GM19023 (cell line): Measurements from ENCODE around the gene JPH3.
"Not testable (repeated sequence)": the region's sequence is repeated elsewhere in the genome, so short reads cannot be mapped to it uniquely, and the experiment has no call there.

ENCODE experiments used
- ATAC-seq: cut with Tn5 transposase; IDR thresholded peaks from one replicate; pipeline ENCODE4 v1.9.1; 2021; ENCODE audit warnings: mild to moderate bottlenecking, moderate library complexity; ENCODE audit not compliant: unreplicated experiment

Gene JPH3

DNA sequence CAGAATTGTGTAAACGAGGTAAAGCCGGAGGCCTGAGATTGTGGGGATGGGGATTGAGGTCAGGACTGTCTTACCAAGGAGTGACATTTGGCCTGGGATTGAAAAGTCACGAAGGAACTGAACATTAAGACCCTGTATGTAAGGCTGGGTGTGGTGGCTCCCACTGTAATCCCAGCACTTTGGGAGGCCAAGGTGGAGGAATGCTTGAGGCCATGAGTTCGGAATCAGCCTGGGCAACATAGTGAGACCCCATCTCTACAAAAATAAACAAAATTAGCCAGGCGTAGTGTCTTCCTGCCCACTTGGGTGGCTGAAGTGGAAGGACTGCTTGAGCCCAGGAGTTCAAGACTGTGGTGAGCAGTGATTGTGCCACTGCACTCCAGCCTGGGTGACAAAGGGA lies 75.5 kb downstream of the JPH3 start:
- ATAC-seq: no peak

DNA sequence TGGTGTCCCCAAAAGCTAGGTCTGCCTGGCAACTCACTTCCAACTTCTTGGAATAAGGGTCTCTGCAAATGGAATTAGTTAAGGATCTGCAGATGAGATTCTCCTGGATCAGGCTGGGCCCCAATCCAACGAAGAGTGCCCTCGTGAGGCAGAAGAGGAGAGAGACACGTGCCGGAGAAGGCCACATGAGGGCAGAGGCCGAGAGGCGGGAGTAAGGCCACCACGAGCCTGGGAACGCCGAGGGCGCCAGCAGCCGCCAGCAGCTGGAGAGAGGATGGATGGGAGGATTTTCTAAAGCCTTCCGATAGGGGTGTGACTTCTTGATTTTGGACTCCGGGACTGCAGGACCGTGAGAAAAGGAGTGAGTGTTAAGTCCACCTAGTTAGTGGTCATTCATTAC lies 76.3 kb downstream of the JPH3 start:
- no peak for ATAC-seq

DNA sequence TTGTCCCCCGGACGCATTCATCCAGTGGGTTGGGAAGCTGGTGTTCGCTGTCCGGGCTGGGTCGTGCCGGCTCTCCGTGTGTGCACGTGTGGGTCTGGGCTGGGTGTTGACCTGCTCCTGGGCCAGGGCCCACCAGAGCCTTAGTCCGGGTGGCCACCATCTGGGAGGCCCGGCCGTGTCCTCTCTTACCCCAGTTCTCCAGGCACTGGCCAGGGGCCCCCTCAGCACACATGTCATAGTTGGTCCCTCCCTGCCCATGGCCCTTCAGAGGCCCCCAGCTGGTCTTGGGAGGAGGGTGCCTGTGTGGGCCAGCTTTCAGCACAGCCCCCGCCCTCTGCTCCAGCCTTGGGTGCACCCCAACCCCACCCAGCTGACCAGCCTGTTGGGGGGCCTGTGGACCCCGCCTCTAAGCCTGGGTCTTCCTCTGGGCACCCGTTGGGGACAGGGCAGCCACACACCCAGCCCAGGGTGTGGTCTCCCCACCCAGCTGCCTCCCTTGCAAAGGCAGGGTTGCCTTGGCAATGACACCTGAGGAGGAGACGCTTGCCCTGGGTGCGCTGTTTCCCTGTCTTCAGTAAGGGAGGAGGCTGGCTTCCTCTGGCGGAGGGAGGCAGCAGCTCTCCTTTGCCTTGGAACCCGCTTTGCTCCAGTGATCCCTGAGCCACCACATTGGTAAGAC lies 77.4 kb downstream of the JPH3 start:
- ATAC-seq: no peak

DNA sequence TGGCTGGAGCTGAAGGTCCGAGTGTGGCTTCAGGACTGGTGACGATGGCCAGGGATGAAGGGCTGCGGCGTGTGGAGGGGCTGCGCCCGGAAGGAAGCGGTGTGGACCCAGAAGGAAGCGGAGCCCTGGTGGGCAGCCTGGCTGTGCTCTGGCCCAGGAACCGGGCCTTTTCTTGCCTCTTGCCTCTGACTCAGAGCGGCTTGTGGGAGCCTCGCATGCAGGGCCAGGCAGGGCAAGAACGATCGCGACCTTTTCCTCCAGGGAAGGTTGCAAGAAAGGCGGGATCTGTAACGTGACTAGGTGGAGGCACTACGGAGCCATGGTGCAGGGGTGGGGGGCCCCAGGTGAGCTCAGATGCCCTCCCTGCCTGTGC lies 78.0 kb downstream of the JPH3 start:
- ATAC-seq: no peak

DNA sequence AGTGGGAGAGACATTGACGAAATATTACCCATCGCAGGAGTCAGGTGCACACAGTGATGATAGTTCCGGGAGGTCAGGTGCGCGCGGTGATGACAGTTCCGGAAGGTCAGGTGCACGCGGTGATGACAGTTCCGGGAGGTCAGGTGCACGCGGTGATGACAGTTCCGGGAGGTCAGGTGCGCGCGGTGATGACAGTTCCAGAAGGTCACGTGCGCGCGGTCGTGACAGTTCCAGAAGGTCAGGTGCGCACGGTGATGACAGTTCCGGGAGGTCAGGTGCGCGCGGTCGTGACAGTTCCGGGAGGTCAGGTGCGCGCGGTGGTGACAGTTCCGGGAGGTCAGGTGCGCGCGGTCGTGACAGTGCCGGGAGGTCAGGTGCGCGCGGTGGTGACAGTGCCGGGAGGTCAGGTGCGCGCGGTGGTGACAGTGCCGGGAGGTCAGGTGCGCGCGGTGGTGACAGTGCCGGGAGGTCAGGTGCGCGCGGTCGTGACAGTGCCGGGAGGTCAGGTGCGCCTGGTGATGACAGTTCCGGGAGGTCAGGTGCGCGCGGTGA lies 78.8 kb downstream of the JPH3 start:
- not testable (repeated sequence) for ATAC-seq

DNA sequence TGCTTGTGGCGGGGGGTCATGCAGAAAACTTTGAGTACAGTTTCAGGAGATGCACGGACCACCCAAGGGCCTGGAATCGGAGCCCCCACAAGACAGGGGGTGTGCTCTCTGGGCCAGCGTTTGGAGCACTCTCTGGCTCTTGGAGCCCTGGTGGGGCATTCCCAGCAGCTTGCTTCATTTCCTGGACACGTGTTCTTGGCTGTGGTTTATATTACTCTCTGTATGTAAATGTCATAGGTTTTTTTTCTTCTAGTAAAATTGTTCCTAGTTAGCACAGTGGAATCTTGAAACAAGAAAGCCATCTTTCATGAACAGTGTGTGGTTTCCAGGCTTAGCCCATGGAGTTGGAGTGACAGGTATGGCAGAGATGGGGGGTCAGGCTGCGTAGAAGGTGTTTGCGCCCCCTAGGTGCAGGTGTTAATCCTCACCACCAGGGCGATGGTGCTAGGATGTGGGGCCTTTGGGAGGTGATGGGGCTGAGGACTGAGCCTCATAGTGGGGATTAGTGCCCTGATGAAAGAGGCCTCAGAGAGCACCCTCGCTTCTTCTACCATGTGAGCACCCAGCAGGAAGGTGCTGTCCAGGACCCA lies 79.8 kb downstream of the JPH3 start:
- no peak for ATAC-seq

DNA sequence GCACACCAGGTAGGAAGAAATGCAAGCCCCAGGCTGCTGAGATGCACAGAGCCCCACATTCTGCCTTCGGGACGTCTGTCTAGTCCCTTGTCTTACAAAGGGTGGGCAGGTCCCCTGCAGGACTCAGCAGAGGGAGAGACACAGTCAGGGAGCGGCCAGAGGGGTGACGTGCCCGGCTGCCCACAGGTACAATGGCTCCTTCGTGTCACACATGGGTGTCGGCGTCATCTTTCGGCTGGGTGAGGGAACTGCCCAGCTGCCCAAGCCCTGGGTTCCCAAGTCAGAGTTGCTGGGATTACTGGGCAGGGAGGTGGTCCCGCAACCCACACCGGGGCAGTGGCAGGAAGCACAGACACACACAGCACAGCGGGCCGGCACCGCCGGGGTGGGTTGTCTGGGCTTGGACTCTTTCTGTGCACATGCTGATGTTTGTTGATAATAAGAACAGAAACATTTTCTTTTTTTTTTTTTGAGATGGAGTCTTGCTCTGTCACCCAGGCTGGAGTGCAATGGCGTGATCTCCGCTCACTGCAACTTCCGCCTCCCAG lies 80.6 kb downstream of the JPH3 start:
- no peak for ATAC-seq

DNA sequence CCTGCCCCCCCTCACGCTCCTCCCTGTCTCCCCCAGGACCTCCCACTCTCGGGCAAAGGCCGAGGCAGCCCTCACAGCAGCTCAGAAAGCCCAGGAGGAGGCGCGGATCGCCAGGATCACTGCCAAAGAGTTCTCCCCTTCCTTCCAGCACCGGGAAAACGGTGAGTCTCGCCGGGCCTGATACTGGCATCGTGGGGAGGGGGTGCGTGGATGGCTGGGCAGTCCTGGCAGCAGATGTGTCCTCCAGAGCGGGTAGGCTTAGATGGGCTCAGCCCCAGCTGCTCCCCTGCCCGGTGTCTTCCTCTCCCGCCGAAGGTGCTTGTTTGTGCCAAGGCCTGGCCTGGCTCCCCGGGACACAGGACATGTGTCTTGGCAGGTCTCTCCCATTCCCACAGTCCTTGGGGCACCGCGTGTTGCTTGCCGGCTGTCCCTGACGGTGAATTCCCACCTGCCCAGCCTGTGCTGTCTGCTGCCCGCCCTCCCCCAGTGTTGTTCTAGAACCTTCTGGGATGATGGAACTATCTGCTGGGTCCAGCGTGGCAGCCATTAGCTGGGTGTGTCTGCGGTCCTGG lies 81.9 kb downstream of the JPH3 start:
- no peak for ATAC-seq

DNA sequence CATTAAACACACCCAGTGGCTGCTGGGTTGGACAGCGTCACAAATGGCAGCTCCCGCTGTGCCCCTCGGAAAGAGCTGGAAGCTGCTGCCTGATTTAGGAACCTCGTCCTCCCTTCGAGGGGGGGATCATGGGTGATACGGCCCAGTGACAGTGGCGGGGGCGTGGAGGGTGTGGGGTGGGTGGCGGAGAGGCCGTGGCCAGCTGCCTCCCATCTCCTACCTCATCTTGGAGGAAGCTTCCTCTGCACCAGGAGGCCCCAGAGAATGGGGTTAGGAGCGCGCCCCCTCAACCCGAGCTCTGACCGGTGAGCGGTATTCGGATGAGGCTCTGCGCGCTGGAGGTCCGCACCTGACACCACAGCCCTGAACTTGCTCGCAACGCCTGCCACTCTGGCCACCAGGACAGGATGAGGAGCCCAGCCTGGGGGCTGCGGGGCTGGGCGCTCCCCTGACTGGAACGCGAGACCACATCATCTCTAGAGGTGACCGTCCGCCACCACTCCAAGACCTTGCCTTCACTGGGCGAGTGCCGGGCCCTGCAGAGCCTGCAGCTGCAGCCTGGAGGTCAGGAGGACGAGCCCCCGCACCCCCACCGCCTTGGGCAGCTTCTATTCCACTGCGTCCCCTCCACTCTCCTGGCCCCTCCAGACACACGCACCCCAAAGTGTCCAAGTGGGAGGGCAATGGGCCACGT lies 82.5 kb downstream of the JPH3 start:
- no peak for ATAC-seq

DNA sequence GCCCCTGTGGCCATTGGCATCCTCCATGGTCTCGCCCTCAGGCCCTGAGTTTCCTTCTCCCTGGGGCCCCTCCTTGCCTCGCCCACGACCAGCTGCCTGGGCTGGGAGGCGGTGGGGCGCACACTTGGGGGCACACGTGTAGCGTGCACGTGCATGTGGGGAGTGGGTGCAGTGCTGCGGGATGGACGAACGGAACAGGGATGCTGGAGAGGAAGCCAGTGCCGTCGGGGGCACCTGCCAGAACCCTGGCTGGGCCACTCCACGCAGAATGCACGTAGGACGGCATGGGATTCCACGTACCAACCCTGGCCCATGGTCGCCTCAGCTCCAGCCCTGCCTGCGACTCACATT lies 83.1 kb downstream of the JPH3 start:
- no peak for ATAC-seq

DNA sequence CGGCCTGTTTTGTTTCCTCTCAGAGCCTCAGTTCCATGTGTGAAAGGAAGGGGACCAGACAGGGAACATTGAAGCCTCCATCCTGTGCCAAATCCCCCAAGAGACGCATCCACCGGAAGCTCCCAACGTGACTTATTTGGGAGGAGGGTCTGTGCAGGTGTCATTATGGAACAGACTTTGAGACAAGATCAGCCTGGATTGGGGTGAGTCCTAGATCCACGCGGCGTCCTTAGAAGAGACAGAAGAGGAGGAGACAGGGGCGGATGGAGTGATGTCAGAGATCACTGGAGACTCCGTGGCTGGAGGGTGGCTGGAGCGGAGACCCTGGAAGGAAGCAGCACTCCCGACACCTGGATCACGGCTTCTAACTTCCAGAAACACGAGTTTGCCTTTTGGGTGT lies 83.5 kb downstream of the JPH3 start:
- no peak for ATAC-seq

DNA sequence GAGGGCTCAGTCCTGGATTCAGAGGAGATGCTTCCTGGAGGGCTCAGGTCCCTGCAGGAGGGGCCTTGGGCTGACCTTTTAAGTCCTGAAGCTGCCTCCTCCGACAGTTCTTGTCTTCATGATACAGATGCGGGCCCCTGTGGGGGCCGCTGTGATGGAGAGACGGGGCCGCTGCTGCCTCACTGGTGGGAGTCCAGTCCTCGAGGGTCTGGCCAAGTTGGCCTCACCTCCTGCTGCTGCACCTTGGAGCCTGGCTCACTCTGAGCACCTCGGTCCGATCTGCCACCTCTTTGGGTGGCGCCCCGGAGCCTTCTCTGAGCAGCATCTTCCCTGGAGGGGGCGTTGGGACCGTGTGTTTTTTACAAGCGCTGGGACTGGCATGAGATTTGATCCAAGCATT lies 84.4 kb downstream of the JPH3 start:
- ATAC-seq: no peak

DNA sequence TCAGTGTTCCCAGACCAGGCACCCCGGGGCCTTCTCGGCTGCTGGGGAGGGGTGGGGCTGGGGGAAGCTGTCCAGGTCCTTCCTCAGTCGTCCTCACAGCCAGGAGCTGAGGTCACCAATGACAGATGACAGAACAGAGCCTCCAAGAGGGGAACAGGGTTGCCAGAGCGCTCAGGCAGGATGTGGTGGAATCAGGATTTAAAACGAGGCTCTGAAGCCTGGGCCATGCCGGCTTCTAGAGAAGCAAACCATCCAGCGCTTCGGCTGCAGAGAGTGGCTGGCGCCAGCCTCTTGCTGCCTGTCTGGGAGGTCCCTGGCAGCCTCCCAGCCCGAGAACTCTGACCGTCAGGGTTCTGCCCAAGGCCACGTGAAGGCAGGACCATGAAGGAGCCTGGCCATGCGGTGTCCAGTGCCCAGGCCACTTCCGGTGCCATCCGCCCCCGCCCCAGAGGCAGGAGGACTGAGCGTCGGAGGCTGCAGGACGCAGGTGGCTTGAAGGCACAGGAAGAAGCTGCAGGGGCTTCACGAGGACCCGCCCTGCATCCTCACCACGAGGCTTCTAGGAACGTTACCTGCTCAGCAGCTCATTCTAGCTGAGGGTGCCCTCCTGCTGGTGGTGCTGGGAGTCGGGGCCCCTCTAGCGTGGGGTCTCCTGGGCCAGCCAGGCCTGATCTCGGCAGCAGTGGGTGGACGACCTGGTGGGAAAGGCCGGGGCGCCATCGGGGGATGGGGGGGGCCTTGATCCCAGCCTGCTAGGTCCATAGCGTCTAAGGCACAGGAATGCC lies 85.0 kb downstream of the JPH3 start:
- ATAC-seq: no peak

DNA sequence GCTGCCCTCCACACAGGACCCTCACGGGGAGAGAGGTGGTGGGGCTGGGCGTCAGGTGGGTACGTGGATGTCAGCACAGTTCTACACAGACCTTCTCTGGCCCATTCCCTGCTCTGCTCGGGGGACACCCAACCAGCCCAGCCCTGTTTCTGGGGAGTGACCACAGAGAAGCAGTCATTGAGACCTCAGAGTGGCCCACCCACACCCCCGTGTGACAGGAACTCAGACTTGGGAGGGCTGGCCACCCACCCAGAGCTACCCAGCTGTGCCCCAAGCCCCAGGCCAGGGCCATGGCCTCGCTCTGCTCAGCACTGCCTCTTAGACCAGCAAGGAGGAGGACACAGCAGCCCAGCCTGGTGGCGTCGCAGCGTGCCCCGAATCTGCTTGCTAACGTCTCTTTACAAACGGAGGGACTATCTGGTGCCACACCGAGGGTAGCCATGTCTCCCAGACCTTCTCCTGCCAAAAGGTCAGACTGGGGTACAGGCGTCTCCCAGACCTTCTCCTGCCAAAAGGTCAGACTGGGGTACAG lies 85.8 kb downstream of the JPH3 start:
- no peak for ATAC-seq

DNA sequence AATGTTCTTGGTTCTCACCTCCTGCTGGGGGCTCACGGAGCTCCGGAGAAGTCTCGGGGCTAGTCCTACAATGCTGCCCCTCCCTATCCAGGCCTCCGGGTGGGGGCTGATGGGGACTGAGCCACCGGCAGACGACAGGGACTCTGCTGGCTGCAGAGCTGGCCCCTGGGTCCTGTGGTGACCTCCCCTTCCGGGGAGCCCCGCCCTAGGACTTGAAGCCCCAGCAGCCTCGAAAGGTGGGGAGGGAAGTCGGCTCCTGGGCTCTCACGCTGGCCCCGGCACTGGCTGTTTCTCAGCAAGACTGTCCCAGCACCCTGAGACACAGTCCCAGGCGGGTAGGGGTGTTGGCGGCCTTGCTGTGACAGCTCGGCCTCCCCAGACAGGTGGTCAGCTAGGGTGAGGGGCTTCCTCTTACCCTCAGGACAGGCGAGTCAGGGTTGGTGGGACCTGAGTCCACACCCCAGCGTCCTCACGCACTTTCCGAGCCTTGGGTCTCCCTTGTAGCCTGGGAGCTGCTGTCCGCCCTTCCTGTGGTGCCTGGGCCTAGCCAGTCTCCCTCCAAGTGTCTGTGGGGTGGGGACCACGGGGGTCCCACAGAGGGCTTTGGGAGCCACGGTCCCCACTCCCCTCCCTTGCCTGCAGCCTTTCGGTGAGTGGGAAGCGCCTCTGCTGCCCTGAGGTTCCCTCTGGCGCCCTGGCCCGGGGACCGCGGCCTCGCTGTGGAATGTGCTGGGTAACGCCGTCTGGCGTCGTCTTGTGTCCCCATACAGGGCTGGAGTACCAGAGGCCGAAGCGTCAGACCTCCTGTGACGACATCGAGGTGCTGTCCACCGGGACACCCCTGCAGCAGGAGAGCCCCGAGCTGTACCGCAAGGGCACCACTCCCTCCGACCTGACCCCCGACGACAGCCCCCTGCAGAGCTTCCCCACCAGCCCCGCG lies 86.8 kb downstream of the JPH3 start:
- ATAC-seq: no peak

DNA sequence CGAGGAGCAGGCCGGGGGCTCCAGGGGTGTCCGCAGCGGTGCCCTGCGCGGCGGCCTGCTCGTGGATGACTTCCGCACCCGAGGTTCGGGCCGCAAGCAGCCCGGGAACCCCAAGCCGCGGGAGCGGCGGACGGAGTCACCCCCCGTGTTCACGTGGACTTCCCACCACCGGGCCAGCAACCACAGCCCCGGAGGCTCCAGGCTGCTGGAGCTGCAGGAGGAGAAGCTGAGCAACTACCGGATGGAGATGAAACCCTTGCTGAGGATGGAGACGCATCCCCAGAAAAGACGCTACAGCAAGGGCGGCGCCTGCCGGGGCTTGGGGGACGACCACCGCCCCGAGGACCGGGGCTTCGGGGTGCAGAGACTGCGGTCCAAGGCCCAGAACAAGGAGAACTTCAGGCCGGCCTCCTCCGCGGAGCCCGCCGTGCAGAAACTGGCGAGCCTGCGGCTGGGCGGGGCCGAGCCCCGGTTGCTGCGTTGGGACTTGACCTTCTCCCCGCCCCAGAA lies 87.7 kb downstream of the JPH3 start:
- ATAC-seq: no peak

DNA sequence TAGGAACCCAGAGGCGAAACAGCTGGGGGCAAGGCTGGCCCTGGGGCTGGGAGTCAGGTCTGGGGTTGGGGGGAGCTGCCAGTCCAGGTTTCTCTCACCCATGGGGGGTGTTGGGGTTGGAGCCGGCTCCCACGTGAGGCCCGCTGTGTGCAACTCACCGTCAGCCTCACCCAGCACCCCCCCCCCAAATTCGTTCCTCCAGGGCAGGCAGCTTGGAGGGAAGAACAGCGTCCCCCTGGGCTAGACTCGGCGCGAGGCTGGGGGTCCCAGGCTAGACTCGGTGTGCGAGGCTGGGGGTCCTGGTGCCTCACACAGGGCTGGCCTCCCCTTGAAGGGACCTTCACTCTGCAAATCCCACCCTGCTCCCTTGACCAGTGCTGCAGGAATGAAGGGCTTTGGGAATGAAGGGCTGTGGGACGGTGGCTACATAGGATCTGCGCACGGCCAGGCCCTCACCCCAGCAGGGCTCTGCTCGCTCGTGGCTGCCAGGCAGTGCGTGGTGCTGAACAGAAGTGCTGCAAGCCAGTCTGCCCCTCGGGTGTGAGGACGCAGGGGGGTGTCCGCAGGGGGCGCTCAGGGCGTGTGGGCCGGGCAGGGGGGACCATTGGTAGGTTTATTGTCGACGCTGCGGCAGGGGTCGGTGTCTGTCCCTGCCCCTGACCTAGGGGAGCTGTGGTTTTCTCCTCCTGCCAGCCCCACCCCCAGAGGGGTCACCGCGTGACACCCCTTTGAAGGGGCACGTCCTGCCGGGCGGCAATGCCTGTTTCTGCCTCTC lies 88.8 kb downstream of the JPH3 start:
- ATAC-seq: no peak

DNA sequence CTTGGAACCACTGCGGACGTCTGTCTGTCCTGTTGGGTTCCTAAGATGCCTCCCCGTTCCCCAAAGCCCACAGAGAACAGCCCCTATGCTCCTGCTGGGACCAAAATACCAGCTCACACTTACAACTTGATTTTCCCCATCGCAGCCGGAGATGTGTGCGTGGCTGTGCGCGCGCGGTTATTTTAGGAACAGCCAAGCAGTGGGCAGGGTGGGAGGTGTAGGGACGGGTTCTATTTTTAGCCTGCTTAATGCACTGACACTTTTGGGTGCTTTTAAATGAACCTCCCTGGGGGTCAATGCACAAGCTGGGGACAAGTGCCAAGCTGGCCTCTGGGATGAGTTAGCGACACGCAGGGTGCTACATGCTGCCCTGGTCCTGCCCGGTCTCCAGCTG lies 89.4 kb downstream of the JPH3 start:
- ATAC-seq: no peak

DNA sequence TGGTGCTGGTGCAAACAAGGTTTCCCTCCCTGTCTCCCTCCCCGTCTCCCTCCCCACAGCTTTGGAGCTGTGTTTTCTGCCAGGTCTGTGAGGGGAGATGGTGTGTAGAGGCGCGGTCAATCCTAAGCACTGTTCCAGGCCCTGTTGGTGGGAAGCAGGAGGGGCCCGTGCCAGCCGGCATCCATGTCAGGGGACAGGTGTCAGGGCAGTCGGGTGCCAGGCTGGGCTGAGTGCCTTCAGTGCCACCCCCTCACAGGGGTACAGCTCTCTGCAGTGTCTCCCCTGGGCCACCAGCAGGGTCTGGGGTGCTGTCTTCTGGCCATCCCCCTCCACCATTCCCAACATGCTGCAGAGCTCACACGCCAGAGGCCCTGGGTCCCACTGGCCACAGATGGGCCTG lies 89.9 kb downstream of the JPH3 start:
- ATAC-seq: no peak
